Measurements from ENCODE around the gene SPAG9. TPM values are rescaled to one million over a fixed set of nuclear protein-coding genes. Genes with fewer than 3 reads are reported as not detected.

The SPAG9 gene
- total and polyA plus RNA-seq, 2 donors (not counting 1 experiment from before 2014, with no cell fraction given) = 8.6 to 64.1 TPM

DNA sequence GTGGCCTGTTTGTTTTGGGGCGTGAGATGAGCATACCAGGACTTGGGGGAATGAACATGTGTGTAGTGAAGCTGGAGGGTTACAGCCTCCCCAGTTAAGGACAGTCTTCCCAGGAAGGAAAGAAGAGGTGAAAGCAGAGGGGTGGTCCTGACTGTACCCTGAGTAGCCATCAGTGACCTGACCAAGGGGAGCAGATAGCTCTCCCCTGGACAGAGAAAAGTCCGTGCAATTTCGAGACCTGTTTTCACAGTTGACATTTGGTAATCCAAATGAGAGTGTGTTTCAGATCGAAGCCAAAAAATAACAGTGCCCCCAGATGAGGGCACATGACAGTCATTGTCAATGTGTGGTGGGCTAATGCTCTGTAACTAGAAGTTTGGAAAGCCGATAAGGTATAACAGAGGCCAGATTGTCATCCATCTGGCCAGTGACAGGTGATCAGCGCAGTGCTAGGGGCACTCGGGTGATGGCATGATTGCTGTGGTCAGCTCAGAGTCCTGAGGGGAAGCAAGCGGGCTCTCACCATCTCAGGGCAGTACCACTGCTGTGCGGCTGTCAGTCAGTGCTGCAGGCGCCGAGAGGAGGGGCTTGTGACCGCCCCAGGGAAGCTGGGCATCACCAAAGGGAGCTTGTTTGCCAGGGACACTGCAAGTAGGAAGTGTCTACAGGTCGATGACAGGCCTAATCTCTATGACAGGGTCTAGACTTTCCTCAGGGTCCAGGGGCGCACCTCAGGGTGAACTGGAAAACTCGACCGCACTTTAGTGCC lies 44.4 kb upstream of the SPAG9 start:
- Mint-ChIP-seq H3K4me1 (peaks cover 16% of the 10 kb centered on the region), H3K27ac (peak overlapping the region; percentile 99), H3K27me3 (no peaks in the 10 kb centered on the region), H3K9me3 (ENCODE audit: insufficient read depth) (no peaks in the 10 kb centered on the region), H3K4me3 (peak overlapping the region; percentile 97)
- intact Hi-C loops (cut with micrococcal nuclease) = loop anchor here (5.0 kb wide), 4 partner anchors 43 to 618 kb away; partner anchors contain the start of genes ANKRD40, SPAG9, SPATA20 and TOB1
- Histone ChIP-seq H3K27ac (ENCODE audit: low read length in 2 of 2) (peak overlapping the region; percentile 46 to 77), H3K79me2 (ENCODE audit: control insufficient read depth, insufficient read depth, low read length) (no peaks in the 10 kb centered on the region), H3K9ac (ENCODE audit: low read length) (peak overlapping the region; percentile 80), H4K20me1 (ENCODE audit: control insufficient read depth, insufficient read depth, low read length, poor library complexity, severe bottlenecking) (no peaks in the 10 kb centered on the region), H3K4me3 (ENCODE audit: control extremely low read depth in 1 of 5, extremely low read depth in 1 of 5, insufficient read depth in 1 of 5, low read depth in 2 of 5, low read length in 4 of 5) (peak overlapping the region in 1 of 5 experiments; percentile 70), H3K9me3 (ENCODE audit: control extremely low read depth in 1 of 3, control insufficient read depth in 2 of 3, insufficient read depth in 1 of 3, low read length in 2 of 3) (no peaks in the 10 kb centered on the region), H3K27me3 (replicated peaks in 1 of 4; ENCODE audit: control extremely low read depth in 1 of 4, control insufficient read depth in 3 of 4, insufficient read depth in 4 of 4, low read length in 3 of 4) (no peaks in the 10 kb centered on the region), H2AFZ (ENCODE audit: insufficient read depth, low read depth, low read length, poor library complexity, severe bottlenecking) (peak overlapping the region; percentile 94), H3K4me2 (replicated peaks; ENCODE audit: low read depth, low read length, poor library complexity, severe bottlenecking) (peak overlapping the region; percentile 94), H3K36me3 (replicated peaks in 1 of 2; ENCODE audit: control extremely low read depth in 1 of 2, control insufficient read depth in 1 of 2, extremely low read depth in 1 of 2, insufficient read depth in 2 of 2, low read length in 1 of 2) (peaks cover 4 to 29% of the 10 kb centered on the region in 2 experiments), H3K4me1 (ENCODE audit: control insufficient read depth in 2 of 2, insufficient read depth in 2 of 2, low read length in 2 of 2) (peaks cover 9 to 22% of the 10 kb centered on the region in 2 donors)
- WGBS (ENCODE audit: insufficient coverage) = 91% methylated on average over 16 of the region's 16 CpGs
- ChIA-PET CTCF (interaction anchor here (1.8 to 5.2 kb wide), 3 partner anchors 10 to 164 kb away, joined by 5 to 32 read pairs (median 12); partner anchors contain the start of gene NME1), POLR2A (interaction anchor here (1.0 to 2.0 kb wide), 4 partner anchors 10 to 298 kb away, joined by 3 to 20 read pairs (median 4); partner anchors contain the start of gene NME1)
- DNase-seq = no peak
- ATAC-seq (ENCODE audit: low read depth) = no peak
- TF ChIP-seq EZH2 (IDR thresholded peaks at IDR 0.05; ENCODE audit: borderline replicate concordance, insufficient read depth, low read depth, low read length, poor library complexity, severe bottlenecking) = no peak
- TF ChIP-seq, protein P1, sequence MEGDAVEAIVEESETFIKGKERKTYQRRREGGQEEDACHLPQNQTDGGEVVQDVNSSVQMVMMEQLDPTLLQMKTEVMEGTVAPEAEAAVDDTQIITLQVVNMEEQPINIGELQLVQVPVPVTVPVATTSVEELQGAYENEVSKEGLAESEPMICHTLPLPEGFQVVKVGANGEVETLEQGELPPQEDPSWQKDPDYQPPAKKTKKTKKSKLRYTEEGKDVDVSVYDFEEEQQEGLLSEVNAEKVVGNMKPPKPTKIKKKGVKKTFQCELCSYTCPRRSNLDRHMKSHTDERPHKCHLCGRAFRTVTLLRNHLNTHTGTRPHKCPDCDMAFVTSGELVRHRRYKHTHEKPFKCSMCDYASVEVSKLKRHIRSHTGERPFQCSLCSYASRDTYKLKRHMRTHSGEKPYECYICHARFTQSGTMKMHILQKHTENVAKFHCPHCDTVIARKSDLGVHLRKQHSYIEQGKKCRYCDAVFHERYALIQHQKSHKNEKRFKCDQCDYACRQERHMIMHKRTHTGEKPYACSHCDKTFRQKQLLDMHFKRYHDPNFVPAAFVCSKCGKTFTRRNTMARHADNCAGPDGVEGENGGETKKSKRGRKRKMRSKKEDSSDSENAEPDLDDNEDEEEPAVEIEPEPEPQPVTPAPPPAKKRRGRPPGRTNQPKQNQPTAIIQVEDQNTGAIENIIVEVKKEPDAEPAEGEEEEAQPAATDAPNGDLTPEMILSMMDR (IDR thresholded peaks at IDR 0.05) = no peak

DNA sequence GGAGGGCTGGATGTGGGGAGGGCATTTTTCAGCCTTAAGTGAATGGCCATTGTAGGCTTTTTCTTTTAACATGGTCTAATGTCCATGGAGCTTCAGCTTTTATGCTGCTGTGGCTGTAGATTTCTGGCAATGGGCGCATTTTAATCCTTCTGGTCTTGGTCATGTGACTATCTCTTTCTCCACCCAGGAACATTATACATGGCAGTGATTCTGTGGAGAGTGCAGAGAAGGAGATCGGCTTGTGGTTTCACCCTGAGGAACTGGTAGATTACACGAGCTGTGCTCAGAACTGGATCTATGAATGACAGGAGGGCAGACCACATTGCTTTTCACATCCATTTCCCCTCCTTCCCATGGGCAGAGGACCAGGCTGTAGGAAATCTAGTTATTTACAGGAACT lies 40.9 kb upstream of the SPAG9 start:
- TF ChIP-seq, protein P1 (IDR thresholded peaks at IDR 0.05) = no peak
- TF ChIP-seq EZH2 (IDR thresholded peaks at IDR 0.05; ENCODE audit: borderline replicate concordance, insufficient read depth, low read depth, low read length, poor library complexity, severe bottlenecking) = no peak
- Mint-ChIP-seq H3K4me3 (no peak overlapping the region), H3K9me3 (ENCODE audit: insufficient read depth) (no peaks in the 10 kb centered on the region), H3K27me3 (no peaks in the 10 kb centered on the region), H3K4me1 (peaks cover 8% of the 10 kb centered on the region), H3K27ac (no peak overlapping the region)
- H3K4me2 ChIP-seq (replicated peaks; ENCODE audit: low read depth, low read length, poor library complexity, severe bottlenecking) = no peak overlapping the region
- H3K4me3 ChIP-seq (ENCODE audit: control extremely low read depth in 1 of 5, extremely low read depth in 1 of 5, insufficient read depth in 1 of 5, low read depth in 2 of 5, low read length in 4 of 5) = no peak overlapping the region
- no peak overlapping the region for H3K27ac ChIP-seq (ENCODE audit: low read length in 2 of 2)
- H3K4me1 ChIP-seq (ENCODE audit: control insufficient read depth in 2 of 2, insufficient read depth in 2 of 2, low read length in 2 of 2) = peaks cover 5 to 11% of the 10 kb centered on the region in 2 donors
- H4K20me1 ChIP-seq (ENCODE audit: control insufficient read depth, insufficient read depth, low read length, poor library complexity, severe bottlenecking) = no peaks in the 10 kb centered on the region
- no peaks in the 10 kb centered on the region for H3K9me3 ChIP-seq (ENCODE audit: control extremely low read depth in 1 of 3, control insufficient read depth in 2 of 3, insufficient read depth in 1 of 3, low read length in 2 of 3)
- no peak overlapping the region for H3K9ac ChIP-seq (ENCODE audit: low read length)
- H3K79me2 ChIP-seq (ENCODE audit: control insufficient read depth, insufficient read depth, low read length) = peaks cover 11% of the 10 kb centered on the region
- DNase-seq (no peak), ATAC-seq (ENCODE audit: low read depth) (no peak)
- H2AFZ ChIP-seq (ENCODE audit: insufficient read depth, low read depth, low read length, poor library complexity, severe bottlenecking) = no peak overlapping the region
- H3K27me3 ChIP-seq (replicated peaks in 1 of 4; ENCODE audit: control extremely low read depth in 1 of 4, control insufficient read depth in 3 of 4, insufficient read depth in 4 of 4, low read length in 3 of 4) = no peaks in the 10 kb centered on the region
- ChIA-PET CTCF (interaction anchor here (5.2 kb wide), 1 partner anchor 8 kb away, joined by 32 read pairs; the partner anchor contains the start of gene NME1), POLR2A (no interaction called here)
- H3K36me3 ChIP-seq (replicated peaks in 1 of 2; ENCODE audit: control extremely low read depth in 1 of 2, control insufficient read depth in 1 of 2, extremely low read depth in 1 of 2, insufficient read depth in 2 of 2, low read length in 1 of 2) = peaks cover 14 to 29% of the 10 kb centered on the region in 2 experiments
- intact Hi-C loops (cut with micrococcal nuclease) = no loop called here
- WGBS (ENCODE audit: insufficient coverage) = no CpG with 5 or more reads among the region's 3 CpGs

All from B cell (primary cell).